Measurements from ENCODE around the gene SLC24A3.
A peak's percentile ranks its signal among the peaks of the same experiment; 100 is the strongest.

Gene SLC24A3

GRCh38 chr20:19512886-19513677 is 300.6 kb downstream of the SLC24A3 start:
- DNase-seq: no peak

- no peak for DNase-seq
Observed at GRCh38 chr20:19515074-19515473, 302.6 kb downstream of the SLC24A3 start.

GRCh38 chr20:19519466-19519865 is 307.0 kb downstream of the SLC24A3 start:
- no peak for DNase-seq

- DNase-seq: no peak
Observed at GRCh38 chr20:19520261-19520660, 307.8 kb downstream of the SLC24A3 start.

GRCh38 chr20:19522071-19522801 is 309.8 kb downstream of the SLC24A3 start:
- DNase-seq: no peak

- DNase-seq: no peak
Observed at GRCh38 chr20:19522836-19523590, 310.6 kb downstream of the SLC24A3 start.

GRCh38 chr20:19524691-19525090 is 312.2 kb downstream of the SLC24A3 start:
- no peak for DNase-seq

GRCh38 chr20:19527509-19527908 is 315.1 kb downstream of the SLC24A3 start:
- no peak for DNase-seq

- DNase-seq: no peak
Observed at GRCh38 chr20:19528286-19529030, 316.0 kb downstream of the SLC24A3 start.

- DNase-seq: no peak
Observed at GRCh38 chr20:19530006-19530405, 317.6 kb downstream of the SLC24A3 start.

- DNase-seq: no peak
Observed at GRCh38 chr20:19531446-19531845, 319.0 kb downstream of the SLC24A3 start.

- no peak for DNase-seq
Observed at GRCh38 chr20:19538556-19538955, 326.1 kb downstream of the SLC24A3 start.

GRCh38 chr20:19539191-19539590 is 326.7 kb downstream of the SLC24A3 start:
- DNase-seq: no peak

- peak; percentile 56 for DNase-seq
Observed at GRCh38 chr20:19540392-19540791, 327.9 kb downstream of the SLC24A3 start.

GRCh38 chr20:19543101-19543500 is 330.7 kb downstream of the SLC24A3 start:
- DNase-seq: no peak

- no peak for DNase-seq
Observed at GRCh38 chr20:19544684-19545083, 332.2 kb downstream of the SLC24A3 start.

GRCh38 chr20:19546648-19547047 is 334.2 kb downstream of the SLC24A3 start:
- DNase-seq: no peak

GRCh38 chr20:19547547-19547946 is 335.1 kb downstream of the SLC24A3 start:
- no peak for DNase-seq

GRCh38 chr20:19549896-19550295 is 337.5 kb downstream of the SLC24A3 start:
- DNase-seq: no peak

- DNase-seq: no peak
Observed at GRCh38 chr20:19552221-19553180, 340.1 kb downstream of the SLC24A3 start.

- DNase-seq: no peak
Observed at GRCh38 chr20:19554666-19555065, 342.2 kb downstream of the SLC24A3 start.

- no peak for DNase-seq
Observed at GRCh38 chr20:19555726-19556125, 343.3 kb downstream of the SLC24A3 start.
